ENCODE results near the gene OGDHL. TPM values are rescaled to one million over a fixed set of nuclear protein-coding genes. Genes with fewer than 3 reads are reported as not detected.
"Not testable (repeated sequence)": the region's sequence is repeated elsewhere in the genome, so short reads cannot be mapped to it uniquely, and the experiment has no call there.

Gene OGDHL
- total RNA-seq, 1 donor from 2014 or later: 1.7 TPM

- no peak for TF ChIP-seq CTCF (IDR thresholded peaks at IDR 0.05)
- H3K27ac Mint-ChIP-seq (ENCODE audit: unreplicated experiment): no peak overlapping the region
- H3K27me3 Mint-ChIP-seq (ENCODE audit: unreplicated experiment): peaks cover 31% of the 10 kb centered on the region
- H3K36me3 Mint-ChIP-seq (ENCODE audit: unreplicated experiment): no peaks in the 10 kb centered on the region
- no peak overlapping the region for H3K4me3 Mint-ChIP-seq (ENCODE audit: unreplicated experiment)
- H3K4me1 Mint-ChIP-seq (ENCODE audit: unreplicated experiment): peaks cover 1% of the 10 kb centered on the region
- no peaks in the 10 kb centered on the region for H3K9me3 Mint-ChIP-seq (ENCODE audit: unreplicated experiment)
- DNase-seq (ENCODE audit: extremely low spot score, unreplicated experiment): no peak
Measured at GRCh38 chr10:49783645-49784044, 21.5 kb upstream of the OGDHL start.

GRCh38 chr10:49781247-49781646 is 19.1 kb upstream of the OGDHL start:
- no peaks in the 10 kb centered on the region for H3K36me3 Mint-ChIP-seq (ENCODE audit: unreplicated experiment)
- TF ChIP-seq CTCF (IDR thresholded peaks at IDR 0.05): no peak
- H3K9me3 Mint-ChIP-seq (ENCODE audit: unreplicated experiment): no peaks in the 10 kb centered on the region
- no peak overlapping the region for H3K27ac Mint-ChIP-seq (ENCODE audit: unreplicated experiment)
- no peak overlapping the region for H3K4me3 Mint-ChIP-seq (ENCODE audit: unreplicated experiment)
- peaks cover 1% of the 10 kb centered on the region for H3K4me1 Mint-ChIP-seq (ENCODE audit: unreplicated experiment)
- no peak for DNase-seq (ENCODE audit: extremely low spot score, unreplicated experiment)
- peaks cover 29% of the 10 kb centered on the region for H3K27me3 Mint-ChIP-seq (ENCODE audit: unreplicated experiment)

GRCh38 chr10:49778197-49778596 is 16.1 kb upstream of the OGDHL start:
- no peak for TF ChIP-seq CTCF (IDR thresholded peaks at IDR 0.05)
- peaks cover 13% of the 10 kb centered on the region for H3K27me3 Mint-ChIP-seq (ENCODE audit: unreplicated experiment)
- no peak overlapping the region for H3K4me3 Mint-ChIP-seq (ENCODE audit: unreplicated experiment)
- H3K4me1 Mint-ChIP-seq (ENCODE audit: unreplicated experiment): peaks cover 1% of the 10 kb centered on the region
- no peak overlapping the region for H3K27ac Mint-ChIP-seq (ENCODE audit: unreplicated experiment)
- no peaks in the 10 kb centered on the region for H3K36me3 Mint-ChIP-seq (ENCODE audit: unreplicated experiment)
- no peaks in the 10 kb centered on the region for H3K9me3 Mint-ChIP-seq (ENCODE audit: unreplicated experiment)
- DNase-seq (ENCODE audit: extremely low spot score, unreplicated experiment): no peak

- no peaks in the 10 kb centered on the region for H3K36me3 Mint-ChIP-seq (ENCODE audit: unreplicated experiment)
- no peak overlapping the region for H3K27ac Mint-ChIP-seq (ENCODE audit: unreplicated experiment)
- H3K4me1 Mint-ChIP-seq (ENCODE audit: unreplicated experiment): peaks cover 1% of the 10 kb centered on the region
- no peak for TF ChIP-seq CTCF (IDR thresholded peaks at IDR 0.05)
- H3K27me3 Mint-ChIP-seq (ENCODE audit: unreplicated experiment): peaks cover 24% of the 10 kb centered on the region
- no peak overlapping the region for H3K4me3 Mint-ChIP-seq (ENCODE audit: unreplicated experiment)
- no peaks in the 10 kb centered on the region for H3K9me3 Mint-ChIP-seq (ENCODE audit: unreplicated experiment)
- DNase-seq (ENCODE audit: extremely low spot score, unreplicated experiment): no peak
Measured at GRCh38 chr10:49776851-49777250, 14.7 kb upstream of the OGDHL start.

- H3K4me3 Mint-ChIP-seq (ENCODE audit: unreplicated experiment): no peak overlapping the region
- H3K36me3 Mint-ChIP-seq (ENCODE audit: unreplicated experiment): no peaks in the 10 kb centered on the region
- H3K27me3 Mint-ChIP-seq (ENCODE audit: unreplicated experiment): peaks cover 31% of the 10 kb centered on the region
- no peaks in the 10 kb centered on the region for H3K9me3 Mint-ChIP-seq (ENCODE audit: unreplicated experiment)
- TF ChIP-seq CTCF (IDR thresholded peaks at IDR 0.05): no peak
- H3K27ac Mint-ChIP-seq (ENCODE audit: unreplicated experiment): no peak overlapping the region
- H3K4me1 Mint-ChIP-seq (ENCODE audit: unreplicated experiment): no peaks in the 10 kb centered on the region
- DNase-seq (ENCODE audit: extremely low spot score, unreplicated experiment): no peak
Measured at GRCh38 chr10:49775014-49775413, 12.9 kb upstream of the OGDHL start.

GRCh38 chr10:49772944-49773343 is 10.8 kb upstream of the OGDHL start:
- not testable (repeated sequence) for H3K9me3 Mint-ChIP-seq (ENCODE audit: unreplicated experiment); H3K36me3 Mint-ChIP-seq (ENCODE audit: unreplicated experiment); H3K27ac Mint-ChIP-seq (ENCODE audit: unreplicated experiment); DNase-seq (ENCODE audit: extremely low spot score, unreplicated experiment); H3K4me3 Mint-ChIP-seq (ENCODE audit: unreplicated experiment); H3K4me1 Mint-ChIP-seq (ENCODE audit: unreplicated experiment)
- peaks cover 27% of the 10 kb centered on the region for H3K27me3 Mint-ChIP-seq (ENCODE audit: unreplicated experiment)

- H3K9me3 Mint-ChIP-seq (ENCODE audit: unreplicated experiment); H3K36me3 Mint-ChIP-seq (ENCODE audit: unreplicated experiment); H3K4me1 Mint-ChIP-seq (ENCODE audit: unreplicated experiment); H3K4me3 Mint-ChIP-seq (ENCODE audit: unreplicated experiment); H3K27ac Mint-ChIP-seq (ENCODE audit: unreplicated experiment); DNase-seq (ENCODE audit: extremely low spot score, unreplicated experiment): not testable (repeated sequence)
- peaks cover 30% of the 10 kb centered on the region for H3K27me3 Mint-ChIP-seq (ENCODE audit: unreplicated experiment)
Measured at GRCh38 chr10:49771046-49771445, 8.9 kb upstream of the OGDHL start.

All from osteocyte (in vitro differentiated cells).